Measurements from ENCODE around the gene PRELID3B. TPM values are rescaled to one million over a fixed set of nuclear protein-coding genes. Genes with fewer than 3 reads are reported as not detected.
A peak's percentile ranks its signal among the peaks of the same experiment; 100 is the strongest.

PRELID3B gene
- total and polyA plus RNA-seq, 2 of the 13 experiments (the other 11 are each of a cell fraction or from before 2014, with no cell fraction given): 23.3 to 42.6 TPM

GRCh38 chr20:58994390-58995159 is 48.0 kb downstream of the PRELID3B start:
- Histone ChIP-seq H3K79me2 (ENCODE audit: insufficient read depth, low read length) (no peaks in the 10 kb centered on the region), H3K4me2 (ENCODE audit: low read depth, low read length) (no peak overlapping the region), H3K27ac (ENCODE audit: extremely low read length, insufficient read depth, low read length) (peak overlapping the region; percentile 17), H3K27me3 (ENCODE audit: control insufficient read depth in 1 of 2, insufficient read depth in 2 of 2, low read length in 2 of 2) (no peaks in the 10 kb centered on the region), H3K4me3 (replicated peaks in 1 of 3; ENCODE audit: insufficient read depth in 1 of 3, low read depth in 2 of 3, low read length in 3 of 3) (no peak overlapping the region), H4K20me1 (ENCODE audit: insufficient read depth, low read length) (no peaks in the 10 kb centered on the region), H2AFZ (ENCODE audit: low read length) (no peak overlapping the region), H3K36me3 (replicated peaks in 1 of 2; ENCODE audit: control insufficient read depth in 1 of 2, insufficient read depth in 2 of 2, low read length in 2 of 2) (peaks cover 38 to 57% of the 10 kb centered on the region in 2 experiments), H3K4me1 (ENCODE audit: insufficient read depth, low read length) (peaks cover 67% of the 10 kb centered on the region), H3K9ac (ENCODE audit: insufficient read depth, low read depth, low read length) (no peak overlapping the region), H3K9me3 (ENCODE audit: low read length) (no peaks in the 10 kb centered on the region)
- no peak for FAIRE-seq
- CTCF ChIA-PET (ENCODE audit: low intra/inter-chr PET ratio, low total read pairs): no interaction called here
- 95% methylated on average over 17 of the region's 17 CpGs for WGBS (ENCODE audit: low lambda C conversion rate)
- DNase-seq (ENCODE audit: low spot score): no peak
- intact Hi-C loops (cut with micrococcal nuclease; ENCODE audit: unreplicated experiment) (loop anchor here (5.0 kb wide), 1 partner anchor 38 kb away; the partner anchor contains the start of gene ATP5F1E), in situ Hi-C loops (cut with HindIII; ENCODE audit: extremely low pct_ligation_motif_present, low pct_unique_long_range_greater_than_20kb) (no loop called here)
- TF ChIP-seq TCF7L2 (IDR thresholded peaks at IDR 0.05; ENCODE audit: low read depth, low read length) (no peak), FOXO4 (CRISPR knock-in tag; conservative IDR thresholded peaks at IDR 0.05) (0 out of 2 replicates have a peak, but pooled peaks have one; percentile 20), RARA (CRISPR knock-in tag; IDR thresholded peaks at IDR 0.05) (no peak)
- TF ChIP-seq, protein P1, sequence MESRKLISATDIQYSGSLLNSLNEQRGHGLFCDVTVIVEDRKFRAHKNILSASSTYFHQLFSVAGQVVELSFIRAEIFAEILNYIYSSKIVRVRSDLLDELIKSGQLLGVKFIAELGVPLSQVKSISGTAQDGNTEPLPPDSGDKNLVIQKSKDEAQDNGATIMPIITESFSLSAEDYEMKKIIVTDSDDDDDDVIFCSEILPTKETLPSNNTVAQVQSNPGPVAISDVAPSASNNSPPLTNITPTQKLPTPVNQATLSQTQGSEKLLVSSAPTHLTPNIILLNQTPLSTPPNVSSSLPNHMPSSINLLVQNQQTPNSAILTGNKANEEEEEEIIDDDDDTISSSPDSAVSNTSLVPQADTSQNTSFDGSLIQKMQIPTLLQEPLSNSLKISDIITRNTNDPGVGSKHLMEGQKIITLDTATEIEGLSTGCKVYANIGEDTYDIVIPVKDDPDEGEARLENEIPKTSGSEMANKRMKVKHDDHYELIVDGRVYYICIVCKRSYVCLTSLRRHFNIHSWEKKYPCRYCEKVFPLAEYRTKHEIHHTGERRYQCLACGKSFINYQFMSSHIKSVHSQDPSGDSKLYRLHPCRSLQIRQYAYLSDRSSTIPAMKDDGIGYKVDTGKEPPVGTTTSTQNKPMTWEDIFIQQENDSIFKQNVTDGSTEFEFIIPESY (CRISPR knock-in tag; IDR thresholded peaks at IDR 0.05): peak; percentile 47; the same call in 1 of the 2 replicates
- POLR2A ChIA-PET: interaction anchor here (0.7 to 2.4 kb wide), 4 partner anchors 8 to 413 kb away, joined by 3 to 11 read pairs (median 5); partner anchors contain the start of gene ATP5F1E
- no peak for ATAC-seq
- BruUV-seq (replicated peaks): TSS peak; percentile 24

Measured in HepG2 (cell line).